Smooth muscle cell (in vitro differentiated cells): ENCODE results near the gene TDRKH. TPM values are rescaled to one million over a fixed set of nuclear protein-coding genes. Genes with fewer than 3 reads are reported as not detected.

Experiments
- DNase-seq: peaks from one replicate; lab custom pipeline; 2025; ENCODE audit not compliant: unreplicated experiment; lab: John Stamatoyannopoulos, UW
- H2AFZ ChIP-seq: fragments of 200-600 bp; sonication (generic); 2 replicates; pipeline ENCODE4 v1.6.0; 2016; ENCODE audit warnings: antibody characterized with exemption, low read depth, mild to moderate bottlenecking
- H3F3A ChIP-seq: fragments of 200-600 bp; sonication (generic); 2 replicates; pipeline ENCODE4 v1.6.0; 2017; ENCODE audit warnings: antibody characterized with exemption, low read depth
- H3K27ac ChIP-seq: fragments of 200-600 bp; sonication (generic); 2 replicates; pipeline ENCODE4 v1.5.1; 2016; ENCODE audit warnings: low read depth, mild to moderate bottlenecking
- H3K27me3 ChIP-seq: fragments of 200-600 bp; sonication (generic); 2 replicates; pipeline ENCODE4 v1.6.1; 2016; ENCODE audit warnings: low read depth, mild to moderate bottlenecking
- H3K36me3 ChIP-seq: fragments of 200-600 bp; sonication (generic); 2 replicates; pipeline ENCODE4 v1.5.1; 2016; ENCODE audit warnings: low read depth
- H3K4me1 ChIP-seq: fragments of 200-600 bp; sonication (generic); 2 replicates; pipeline ENCODE4 v1.5.1; 2016; ENCODE audit warnings: low read depth
- H3K4me2 ChIP-seq: fragments of 200-600 bp; sonication (generic); 2 replicates; pipeline ENCODE4 v1.6.0; 2016; ENCODE audit warnings: mild to moderate bottlenecking
- H3K4me3 ChIP-seq: fragments of 200-600 bp; sonication (generic); 2 replicates; pipeline ENCODE4 v1.5.1; 2016; ENCODE audit warnings: mild to moderate bottlenecking
- H3K79me2 ChIP-seq: fragments of 200-600 bp; sonication (generic); 2 replicates; pipeline ENCODE4 v1.6.0; 2016; ENCODE audit warnings: low read depth, mild to moderate bottlenecking
- H3K9ac ChIP-seq: fragments of 200-600 bp; sonication (generic); 2 replicates; pipeline ENCODE4 v1.6.0; 2016; ENCODE audit warnings: low read depth
- H3K9me3 ChIP-seq: fragments of 200-600 bp; sonication (generic); replicated peaks from 2 replicates; pipeline ENCODE4 v1.5.1; 2016; ENCODE audit warnings: low read depth
- H4K20me1 ChIP-seq: fragments of 200-600 bp; sonication (generic); 2 replicates; pipeline ENCODE4 v1.6.0; 2016; ENCODE audit warnings: low read depth
- CTCF ChIP-seq: fragments of 200-600 bp; sonication (generic); IDR thresholded peaks from 2 replicates; pipeline ENCODE4 v1.5.1; 2017; ENCODE audit warnings: borderline replicate concordance, mild to moderate bottlenecking, antibody characterized with exemption; ENCODE audit not compliant: insufficient read depth, poor library complexity, severe bottlenecking
- WGBS: methylation state at CpG from one replicate; pipeline ENCODE4 v1.1.7; 2016; ENCODE audit warnings: low lambda C conversion rate; 5-methylcytosine and 5-hydroxymethylcytosine counted together
- polyA plus RNA-seq: library from polyadenylated mRNA; unstranded; fragments of >200 nt; fragmentation: Nextera tagmentation; extraction: Ambion mirVana; gene quantifications from 2 replicates; pipeline ENCODE4 v1.2.1, GENCODE V29; 2016
- total RNA-seq: library from RNA; depleted of rRNA; stranded (reverse); fragments of >200 nt; gene quantifications from 2 replicates; pipeline ENCODE4 v1.2.3, GENCODE V29; 2014

TDRKH gene
- total and polyA plus RNA-seq, 2 experiments from 2014 or later = 4.7 to 8.5 TPM

DNA sequence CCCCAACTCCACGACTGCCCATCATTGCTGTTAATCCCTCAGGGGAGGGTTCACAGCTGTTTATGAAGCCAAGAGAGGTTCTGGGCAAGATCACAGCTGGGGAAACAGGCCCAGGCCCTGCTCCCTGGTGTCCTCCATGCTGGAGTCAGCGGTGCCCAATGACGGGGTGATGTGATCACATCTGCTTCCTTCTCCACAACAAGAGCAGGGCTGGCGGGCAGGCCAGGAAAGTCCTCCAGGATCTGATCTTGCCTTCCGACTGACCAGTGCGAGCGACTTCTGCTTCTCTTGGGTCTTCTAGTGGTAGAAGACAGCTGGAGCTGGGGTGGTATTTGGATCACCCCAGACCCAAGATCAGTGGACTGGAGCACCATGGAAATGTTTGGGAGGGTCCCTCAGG, 15.9 kb upstream of the TDRKH start:
- H3K4me2 ChIP-seq = no peak overlapping the region
- DNase-seq = no peak
- H3K4me3 ChIP-seq = no peak overlapping the region
- H3K4me1 ChIP-seq = no peaks in the 10 kb centered on the region
- no peak overlapping the region for H3K27ac ChIP-seq
- no peak overlapping the region for H2AFZ ChIP-seq
- no peak for TF ChIP-seq CTCF
- H4K20me1 ChIP-seq = no peaks in the 10 kb centered on the region
- H3K9ac ChIP-seq = no peak overlapping the region
- no peaks in the 10 kb centered on the region for H3K9me3 ChIP-seq
- WGBS = 88% methylated on average over 7 of the region's 7 CpGs
- no peaks in the 10 kb centered on the region for H3K36me3 ChIP-seq
- no peaks in the 10 kb centered on the region for H3F3A ChIP-seq
- peaks cover 14% of the 10 kb centered on the region for H3K27me3 ChIP-seq
- no peaks in the 10 kb centered on the region for H3K79me2 ChIP-seq

GRCh38 chr1:151805066-151805820, 14.9 kb upstream of the TDRKH start, which contains the start of gene LINGO4:
LINGO4 (minus strand) TSS chr1:151805419; CDS start chr1:151802704, 2,715 bp downstream.
- Histone ChIP-seq H3F3A (no peaks in the 10 kb centered on the region), H3K4me1 (no peaks in the 10 kb centered on the region), H3K9ac (no peak within 1 kb of the TSS), H3K36me3 (no peaks in the 10 kb centered on the region), H4K20me1 (no peaks in the 10 kb centered on the region), H3K79me2 (no peaks in the 10 kb centered on the region), H3K4me2 (no peak within 1 kb of the TSS), H3K4me3 (no peak within 1 kb of the TSS), H3K27ac (no peak within 1 kb of the TSS), H3K27me3 (peaks cover 14% of the 10 kb centered on the region), H2AFZ (no peak within 1 kb of the TSS), H3K9me3 (no peaks in the 10 kb centered on the region)
- no peak for DNase-seq
- no peak for TF ChIP-seq CTCF
- WGBS = 91% methylated on average over 12 of the region's 12 CpGs

DNA sequence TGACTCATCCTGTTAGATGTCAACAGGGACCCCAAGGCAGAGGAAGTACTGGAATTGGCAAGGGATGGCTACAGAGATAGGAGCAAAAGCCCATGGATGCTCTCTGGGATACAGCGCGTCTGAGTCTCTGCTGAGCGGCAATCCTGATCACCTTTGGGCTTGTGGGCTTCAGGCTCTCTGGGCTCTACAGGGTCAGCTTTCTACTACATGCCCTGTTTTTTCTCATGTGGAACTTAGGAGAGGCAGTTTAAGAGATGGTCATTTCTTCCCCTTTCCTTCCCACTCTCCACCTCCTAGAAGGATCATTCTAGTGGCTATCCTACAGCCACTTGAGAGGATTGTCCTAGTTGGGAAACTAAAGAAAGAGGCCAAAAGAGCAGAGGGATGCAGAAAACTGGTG, 13.6 kb upstream of the TDRKH start:
- H3K4me1 ChIP-seq = no peaks in the 10 kb centered on the region
- DNase-seq = no peak
- 95% methylated on average over 3 of the region's 3 CpGs for WGBS
- H2AFZ ChIP-seq = no peak overlapping the region
- H3F3A ChIP-seq = no peaks in the 10 kb centered on the region
- H3K27me3 ChIP-seq = peaks cover 14% of the 10 kb centered on the region
- H3K4me2 ChIP-seq = no peak overlapping the region
- H3K27ac ChIP-seq = no peak overlapping the region
- no peaks in the 10 kb centered on the region for H4K20me1 ChIP-seq
- H3K9me3 ChIP-seq = no peaks in the 10 kb centered on the region
- H3K9ac ChIP-seq = no peak overlapping the region
- no peak for TF ChIP-seq CTCF
- H3K36me3 ChIP-seq = no peaks in the 10 kb centered on the region
- no peak overlapping the region for H3K4me3 ChIP-seq
- no peaks in the 10 kb centered on the region for H3K79me2 ChIP-seq

- Histone ChIP-seq H3K9ac (no peak overlapping the region), H4K20me1 (no peaks in the 10 kb centered on the region), H3K4me2 (no peak overlapping the region), H3K27ac (no peak overlapping the region), H3K4me3 (no peak overlapping the region), H3K79me2 (no peaks in the 10 kb centered on the region), H3K27me3 (peaks cover 14% of the 10 kb centered on the region), H3K36me3 (no peaks in the 10 kb centered on the region), H2AFZ (no peak overlapping the region), H3F3A (no peaks in the 10 kb centered on the region), H3K9me3 (no peaks in the 10 kb centered on the region), H3K4me1 (no peaks in the 10 kb centered on the region)
- no peak for DNase-seq
- no peak for TF ChIP-seq CTCF
Observed at GRCh38 chr1:151803164-151803563, 12.9 kb upstream of the TDRKH start.
